ENCODE data around the gene TMEM179B.
"Not testable (repeated sequence)": the region's sequence is repeated elsewhere in the genome, so short reads cannot be mapped to it uniquely, and the experiment has no call there.

Gene TMEM179B, protein sequence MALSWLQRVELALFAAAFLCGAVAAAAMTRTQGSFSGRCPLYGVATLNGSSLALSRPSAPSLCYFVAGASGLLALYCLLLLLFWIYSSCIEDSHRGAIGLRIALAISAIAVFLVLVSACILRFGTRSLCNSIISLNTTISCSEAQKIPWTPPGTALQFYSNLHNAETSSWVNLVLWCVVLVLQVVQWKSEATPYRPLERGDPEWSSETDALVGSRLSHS

GRCh38 chr11:62787005-62787759 lies at the start of gene TMEM179B:
TMEM179B (plus strand) TSS chr11:62787402; CDS start chr11:62787432, 30 bp downstream.
- DNase-seq, result peak; percentile 100

DNA sequence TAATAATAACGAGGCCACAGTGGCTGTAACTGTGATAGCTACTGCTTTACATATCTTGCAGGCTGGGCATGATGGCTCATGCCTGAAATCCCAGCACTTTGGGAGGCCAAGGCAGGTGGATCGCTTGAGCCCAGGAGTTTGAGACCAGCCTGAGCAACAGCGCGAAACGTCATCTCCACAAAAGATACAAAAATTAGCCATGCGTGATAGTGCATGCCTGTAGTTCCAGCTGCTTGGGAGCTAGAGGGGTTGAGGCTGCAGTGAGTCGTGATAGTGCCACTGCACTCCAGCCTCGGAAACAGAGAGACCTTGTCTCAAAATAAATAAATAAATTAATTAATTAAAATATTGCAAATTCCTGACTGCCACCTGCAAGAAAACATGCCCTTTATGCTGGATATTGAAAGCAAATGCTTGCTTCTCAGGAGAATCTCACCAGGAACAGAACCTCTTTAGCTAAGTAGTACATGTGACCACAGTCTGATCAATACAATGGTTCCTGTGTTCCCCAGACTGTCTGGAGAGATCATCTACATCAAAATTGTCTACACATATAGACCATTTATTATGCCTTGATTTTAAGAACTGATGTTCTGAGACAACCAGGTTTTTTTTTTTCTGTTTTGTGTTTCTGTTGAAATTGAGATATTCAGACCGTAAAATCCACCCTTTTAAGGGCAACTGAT lies 39.6 kb upstream of the TMEM179B start:
- DNase-seq, result peak; percentile 57

GRCh38 chr11:62749931-62750330 lies 37.3 kb upstream of the TMEM179B start:
- not testable (repeated sequence) for DNase-seq

- no peak for DNase-seq
Observed at GRCh38 chr11:62752177-62752785, 34.9 kb upstream of the TMEM179B start.

DNA sequence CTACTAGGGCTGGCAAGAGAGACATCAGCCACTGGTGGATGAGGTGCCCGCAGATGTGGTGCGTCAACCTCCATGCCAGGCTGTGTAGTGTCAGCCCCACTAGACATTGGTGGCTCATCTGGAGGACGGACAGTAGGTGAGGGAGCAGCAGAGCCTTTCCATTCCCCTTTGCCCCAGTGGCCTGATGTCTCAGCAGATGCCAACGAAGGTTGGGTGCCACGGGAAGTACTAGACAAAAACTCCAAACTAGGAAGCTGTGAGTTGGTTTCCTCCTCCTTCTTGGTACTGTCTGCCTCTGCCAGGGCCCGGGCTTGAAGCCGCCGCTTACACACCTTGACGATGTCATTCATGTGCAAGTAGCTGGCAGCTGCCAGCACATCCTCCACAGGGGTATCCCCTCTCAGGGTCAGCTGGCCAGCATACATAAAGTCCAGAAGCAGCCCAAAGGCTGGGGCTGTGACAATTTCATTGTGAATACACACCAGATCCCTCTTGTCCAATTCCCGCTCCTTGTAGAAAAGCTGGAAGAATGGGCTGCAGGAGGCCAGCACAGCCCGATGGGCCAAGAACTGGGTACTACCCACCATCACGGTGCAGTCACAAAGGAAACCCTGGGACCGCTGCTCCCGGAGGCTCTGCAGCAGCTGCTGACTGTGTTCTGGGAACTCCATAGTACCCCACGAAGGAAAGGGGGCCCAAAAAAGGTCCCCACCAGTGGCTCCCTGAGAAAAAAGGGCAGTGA lies 34.0 kb upstream of the TMEM179B start:
- no peak for DNase-seq

DNA sequence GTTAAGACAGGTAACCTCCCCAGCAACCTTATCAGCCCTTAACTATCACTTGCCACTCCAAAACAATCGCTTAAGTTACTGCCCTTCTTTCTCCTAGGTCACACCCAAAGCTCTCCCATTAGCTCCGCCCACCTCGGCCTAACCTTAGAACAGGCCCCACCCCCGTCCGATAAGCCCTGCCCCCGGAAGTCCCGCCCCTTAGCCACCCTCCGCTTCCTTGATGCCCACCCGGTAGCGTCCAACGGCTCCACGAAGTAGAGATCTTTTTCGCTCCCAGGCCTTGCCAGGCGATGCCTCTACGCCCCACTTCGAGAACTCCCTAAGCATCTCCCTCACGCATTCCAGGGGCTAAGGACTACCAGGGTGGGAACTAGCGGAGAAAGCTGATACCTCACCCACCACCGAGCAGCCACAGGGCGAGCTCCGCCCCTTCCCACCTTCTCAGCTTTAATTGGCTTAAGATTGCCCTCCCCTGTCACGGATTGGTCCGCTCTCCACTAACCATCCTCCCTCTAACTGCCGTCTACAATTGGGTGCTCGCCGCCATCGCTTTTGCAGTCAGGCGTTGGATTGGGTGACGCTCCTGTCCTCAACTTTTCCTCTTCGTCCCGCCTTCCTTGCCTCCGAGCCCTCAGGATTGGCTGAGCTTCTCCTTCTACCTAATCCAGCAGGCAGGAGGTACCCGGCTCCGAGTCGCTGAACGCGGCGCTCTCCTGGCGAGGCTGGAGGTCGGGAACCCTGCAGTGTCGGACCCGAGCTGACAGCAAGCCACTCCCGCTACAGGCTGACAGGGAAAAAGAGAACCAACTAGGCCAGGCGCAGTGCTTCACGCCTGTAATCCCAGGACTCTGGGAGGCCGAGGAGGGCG lies 33.2 kb upstream of the TMEM179B start, which contains the start of gene ZBTB3:
Gene ZBTB3 (minus strand): TSS at position 425 of the 868 bp plus-strand sequence. CDS start 496 bp downstream, outside the sequence.
- peak; percentile 99 for DNase-seq

GRCh38 chr11:62755086-62755615 lies 32.1 kb upstream of the TMEM179B start:
- no peak for DNase-seq

- DNase-seq, result no peak
Observed at GRCh38 chr11:62757846-62758788, 29.1 kb upstream of the TMEM179B start.

DNA sequence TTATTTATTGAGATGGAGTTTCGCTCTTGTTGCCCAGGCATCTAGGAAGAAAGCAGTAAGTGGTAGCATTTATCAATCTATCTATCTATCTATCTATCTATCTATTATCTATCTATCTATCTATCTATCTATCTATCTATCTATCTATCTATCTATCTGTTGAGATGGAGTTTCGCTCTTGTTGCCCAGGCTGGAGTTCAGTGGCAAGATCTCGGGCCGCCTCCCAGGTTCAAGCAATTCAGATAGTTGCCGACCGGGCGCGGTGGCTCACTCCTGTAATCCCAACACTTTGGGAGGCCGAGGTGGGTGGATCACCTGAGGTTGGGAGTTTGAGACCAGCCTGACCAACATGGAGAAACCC lies 26.4 kb upstream of the TMEM179B start:
- peak; percentile 11 for DNase-seq

GRCh38 chr11:62770778-62771143 lies 16.4 kb upstream of the TMEM179B start:
- DNase-seq, result no peak

DNA sequence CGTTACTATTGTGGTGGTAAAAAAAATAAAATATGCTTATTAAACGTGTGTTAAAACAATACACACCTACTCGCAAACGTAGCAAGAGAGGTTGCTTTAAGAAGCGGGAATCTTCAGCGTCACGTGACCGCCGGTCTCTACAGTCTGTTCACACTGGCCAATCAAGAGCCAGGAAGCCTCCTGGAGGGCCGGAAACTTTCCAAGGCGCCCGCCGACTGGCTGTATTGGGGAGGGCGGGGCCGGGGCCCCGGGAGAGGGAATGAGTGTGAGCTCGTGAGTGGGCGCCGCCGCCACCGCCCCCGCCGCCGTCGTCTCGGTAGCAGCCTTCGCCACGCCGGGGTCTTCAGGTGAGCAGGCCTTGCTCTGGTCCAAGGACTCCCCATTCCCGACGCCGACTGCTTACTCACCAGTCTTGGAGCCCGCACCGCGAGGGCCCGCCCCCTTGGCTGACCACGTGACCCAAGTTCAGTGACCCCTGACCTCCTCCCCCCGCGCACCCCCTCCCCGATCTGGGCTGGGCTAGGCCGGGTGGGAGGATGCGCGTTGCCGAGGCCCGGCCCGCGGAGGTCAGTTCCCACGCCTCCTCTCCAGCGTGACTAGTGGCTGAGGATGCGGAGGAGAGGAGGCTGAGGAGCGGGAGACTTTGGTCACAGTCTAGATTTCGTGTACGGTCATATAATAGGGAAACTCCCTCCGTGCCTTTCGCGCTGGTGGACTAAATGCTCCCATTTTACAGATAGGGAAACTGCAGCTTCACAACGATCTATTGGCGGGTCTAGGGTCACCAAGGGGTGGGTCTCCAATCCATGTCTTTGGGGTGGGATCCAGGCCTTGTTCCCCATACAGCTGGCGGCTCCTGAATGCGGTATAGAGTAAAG lies 15.8 kb upstream of the TMEM179B start, which contains the start of gene TAF6L:
Gene TAF6L (plus strand): TSS at position 253 of the 878 bp plus-strand sequence. CDS start 4,388 bp downstream, outside the sequence.
- peak; percentile 98 for DNase-seq

DNA sequence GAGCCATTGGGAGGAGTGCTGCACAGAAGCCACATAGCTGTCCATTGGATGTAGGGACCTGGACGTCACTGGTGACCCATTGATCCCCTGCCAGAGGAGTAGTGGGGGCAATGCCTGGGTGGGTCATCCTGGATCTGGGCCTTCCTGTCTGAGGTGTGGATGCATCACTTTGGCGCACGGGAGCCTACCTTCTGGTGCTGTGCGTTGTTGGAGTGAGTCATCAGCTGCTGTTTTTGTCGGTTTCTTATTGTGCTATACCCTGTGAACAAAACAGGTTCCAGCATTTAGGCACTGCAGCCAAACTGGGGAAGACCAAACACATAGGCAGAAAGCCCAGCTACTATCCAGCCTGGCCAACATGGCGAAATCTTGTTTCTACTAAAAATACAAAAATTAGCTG lies 12.8 kb upstream of the TMEM179B start:
- DNase-seq, result no peak

DNA sequence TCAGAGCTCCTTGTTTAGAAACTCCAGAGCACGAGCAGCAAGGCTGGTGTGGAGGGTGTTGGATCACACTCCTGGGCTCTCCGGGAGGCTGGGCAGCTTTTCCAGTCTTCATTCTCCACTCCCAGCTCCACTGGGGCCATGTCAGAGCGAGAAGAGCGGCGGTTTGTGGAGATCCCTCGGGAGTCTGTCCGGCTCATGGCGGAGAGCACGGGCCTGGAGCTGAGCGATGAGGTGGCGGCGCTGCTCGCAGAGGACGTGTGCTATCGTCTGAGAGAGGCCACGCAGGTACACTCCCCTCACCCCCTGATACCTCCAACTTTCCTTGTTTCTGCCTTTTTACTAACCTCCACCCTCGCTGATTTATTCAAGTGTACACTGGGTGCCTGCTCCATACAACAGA lies 11.6 kb upstream of the TMEM179B start:
- DNase-seq, result no peak

DNA sequence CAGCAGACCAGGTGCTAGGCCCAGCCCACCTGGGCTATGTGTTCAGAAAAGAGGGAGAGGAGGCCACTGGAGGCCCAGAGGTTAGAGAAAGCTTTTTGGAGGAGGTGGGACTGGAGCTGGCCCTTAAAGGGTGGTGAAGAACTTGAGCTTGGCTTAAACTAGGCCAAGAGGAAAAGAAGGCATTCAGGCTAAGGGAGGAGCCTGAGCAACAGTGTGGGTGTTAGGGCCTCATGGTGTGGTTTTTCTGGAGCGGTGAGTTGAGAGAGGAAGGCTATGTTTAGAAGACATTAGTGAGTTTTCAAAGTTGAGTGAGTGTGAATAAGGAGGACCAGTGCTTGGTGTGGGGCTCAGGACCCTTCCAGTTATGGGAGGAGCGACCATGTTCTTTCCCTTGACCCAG lies 9.8 kb upstream of the TMEM179B start:
- DNase-seq, result no peak

- DNase-seq, result no peak
Observed at GRCh38 chr11:62778441-62778840, 8.8 kb upstream of the TMEM179B start.

DNA sequence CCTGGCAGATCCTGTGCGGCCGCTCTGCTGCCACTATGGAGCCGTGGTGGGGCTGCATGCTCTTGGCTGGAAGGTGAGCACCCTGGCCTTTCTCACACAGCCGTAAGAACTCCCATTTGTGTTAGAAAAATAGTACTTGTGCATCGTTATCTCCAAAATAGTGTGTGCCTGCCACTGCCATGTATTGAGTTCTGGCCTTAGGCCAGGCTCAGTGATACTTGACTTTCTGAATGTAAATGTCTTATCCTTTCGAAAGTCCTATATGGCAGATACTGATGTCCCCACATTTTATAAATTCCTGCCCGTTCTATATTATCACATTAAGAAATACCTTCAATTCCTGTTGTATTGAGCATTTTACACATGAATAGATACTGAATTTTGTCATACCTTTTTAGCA lies 4.4 kb upstream of the TMEM179B start:
- DNase-seq, result no peak

DNA sequence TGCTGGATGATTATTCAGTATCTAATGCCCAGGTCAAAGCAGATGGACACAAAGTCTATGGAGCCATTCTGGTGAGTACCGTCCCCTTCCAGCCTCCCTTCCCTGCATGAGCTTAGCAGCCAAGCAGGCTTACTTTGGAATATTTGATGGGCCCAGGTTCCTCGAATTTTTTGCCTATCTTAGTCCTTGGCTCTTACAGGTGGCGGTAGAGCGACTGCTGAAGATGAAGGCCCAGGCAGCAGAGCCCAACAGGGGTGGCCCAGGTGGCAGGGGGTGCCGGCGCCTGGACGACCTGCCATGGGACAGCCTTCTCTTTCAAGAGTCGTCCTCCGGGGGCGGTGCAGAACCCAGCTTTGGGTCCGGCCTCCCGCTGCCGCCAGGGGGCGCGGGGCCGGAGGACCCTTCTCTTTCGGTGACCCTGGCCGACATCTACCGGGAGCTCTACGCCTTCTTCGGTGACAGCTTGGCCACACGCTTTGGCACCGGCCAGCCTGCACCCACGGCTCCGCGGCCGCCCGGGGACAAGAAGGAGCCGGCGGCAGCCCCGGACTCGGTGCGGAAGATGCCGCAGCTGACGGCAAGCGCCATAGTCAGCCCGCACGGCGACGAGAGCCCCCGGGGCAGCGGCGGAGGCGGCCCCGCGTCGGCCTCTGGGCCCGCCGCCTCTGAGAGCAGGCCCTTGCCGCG lies 741 bp upstream of the TMEM179B start:
- DNase-seq, result peak; percentile 96

- no peak for DNase-seq
Observed at GRCh38 chr11:62788991-62789390, 1.8 kb downstream of the TMEM179B start.
